A172 (cell line): ENCODE data around the gene AGK. TPM values are rescaled to one million over a fixed set of nuclear protein-coding genes. Genes with fewer than 3 reads are reported as not detected.

Experiments
- DNase-seq: peaks from one replicate; pipeline ENCODE4 v3.0.0-alpha.2; 2015; ENCODE audit warnings: low spot score
- total RNA-seq: library from RNA; depleted of rRNA; stranded (reverse); fragments of >200 nt; shearing (Covaris generic); gene quantifications from 2 replicates; pipeline ENCODE4 v1.2.3, GENCODE V29; 2014; rRNA removed

Gene AGK
- total RNA-seq, 1 experiment from 2014 or later = 29.2 TPM

- no peak for DNase-seq
These were observed 153.5 kb downstream of the AGK start for GRCh38 chr7:141704741-141705140.

Other genes starting within 250 kb of the AGK start
- gene DENND11, start 150.8 kb downstream of the AGK start, total RNA-seq = 7.5 and 8.7 TPM in 2 replicates
- 0.05 TPM in 1 of 2 replicates, not detected in the other for gene WEE2, start 156.9 kb downstream of the AGK start, total RNA-seq
- 380 and 429 TPM in 2 replicates for gene SSBP1, start 186.9 kb downstream of the AGK start, total RNA-seq
- gene TAS2R3, start 212.7 kb downstream of the AGK start, total RNA-seq = not detected in 2 replicates
- gene TAS2R4, start 225.3 kb downstream of the AGK start, total RNA-seq = 0.07 and 0.88 TPM in 2 replicates
- gene TAS2R5, start 238.8 kb downstream of the AGK start, total RNA-seq = 0.10 TPM in 1 of 2 replicates, not detected in the other